Endothelial cell (in vitro differentiated cells): Measurements from ENCODE around the gene ARID1B. TPM values are rescaled to one million over a fixed set of nuclear protein-coding genes. Genes with fewer than 3 reads are reported as not detected.

Experiments
- DNase-seq: peaks from one replicate; pipeline ENCODE4 v3.0.0; 2021; ENCODE audit warnings: low spot score
- H3K27ac Mint-ChIP-seq: one replicate; pipeline ENCODE4 v1.8.0; 2021; ENCODE audit warnings: mixed read lengths, inconsistent platforms; ENCODE audit not compliant: unreplicated experiment
- H3K27me3 Mint-ChIP-seq: one replicate; pipeline ENCODE4 v1.8.0; 2021; ENCODE audit warnings: mild to moderate bottlenecking, moderate library complexity, mixed read lengths, inconsistent platforms; ENCODE audit not compliant: unreplicated experiment
- H3K36me3 Mint-ChIP-seq: one replicate; pipeline ENCODE4 v1.8.0; 2021; ENCODE audit warnings: mild to moderate bottlenecking, low read depth, mixed read lengths, inconsistent platforms; ENCODE audit not compliant: unreplicated experiment
- H3K4me1 Mint-ChIP-seq: one replicate; pipeline ENCODE4 v1.8.0; 2021; ENCODE audit warnings: mild to moderate bottlenecking, mixed read lengths, inconsistent platforms; ENCODE audit not compliant: unreplicated experiment
- H3K4me3 Mint-ChIP-seq: one replicate; pipeline ENCODE4 v1.8.0; 2021; ENCODE audit warnings: mild to moderate bottlenecking, mixed read lengths, inconsistent platforms; ENCODE audit not compliant: unreplicated experiment
- H3K9me3 Mint-ChIP-seq: one replicate; pipeline ENCODE4 v1.8.0; 2021; ENCODE audit warnings: mixed read lengths, inconsistent platforms; ENCODE audit not compliant: unreplicated experiment
- CTCF ChIP-seq: fragments of 200-600 bp; sonication (generic); IDR thresholded peaks from one replicate; pipeline ENCODE4 v1.5.0; 2021; ENCODE audit warnings: antibody characterized with exemption; ENCODE audit not compliant: unreplicated experiment
- total RNA-seq: library from RNA; stranded (reverse); fragmentation: NEBNext Ultra II Directional; extraction: Animal tissue kit (Norgen Biotek cat#: 25700); gene quantifications from one replicate; pipeline ENCODE4 v1.2.1, GENCODE V29; 2021; ENCODE audit not compliant: unreplicated experiment

The ARID1B gene
- total RNA-seq, 1 donor from 2014 or later: 104 TPM

- Mint-ChIP-seq H3K9me3 (no peaks in the 10 kb centered on the region), H3K27me3 (peaks cover 3% of the 10 kb centered on the region), H3K4me3 (no peak overlapping the region), H3K4me1 (peaks cover 7% of the 10 kb centered on the region), H3K36me3 (no peaks in the 10 kb centered on the region), H3K27ac (peak overlapping the region; percentile 14)
- DNase-seq: no peak
- TF ChIP-seq CTCF: no peak
Measured at GRCh38 chr6:156900292-156900691, 123.1 kb downstream of the ARID1B start.

- no peaks in the 10 kb centered on the region for H3K9me3 Mint-ChIP-seq
- H3K27me3 Mint-ChIP-seq: peaks cover 3% of the 10 kb centered on the region
- H3K36me3 Mint-ChIP-seq: no peaks in the 10 kb centered on the region
- TF ChIP-seq CTCF: no peak
- no peak overlapping the region for H3K27ac Mint-ChIP-seq
- peaks cover 10% of the 10 kb centered on the region for H3K4me1 Mint-ChIP-seq
- DNase-seq: no peak
- no peak overlapping the region for H3K4me3 Mint-ChIP-seq
Measured at GRCh38 chr6:156901309-156902019, 124.3 kb downstream of the ARID1B start.

- Mint-ChIP-seq H3K27me3 (peaks cover 3% of the 10 kb centered on the region), H3K4me3 (no peak overlapping the region)
Measured at GRCh38 chr6:156902782-156903181, 125.6 kb downstream of the ARID1B start.

GRCh38 chr6:156904176-156904967 lies 127.2 kb downstream of the ARID1B start:
- H3K36me3 Mint-ChIP-seq: peaks cover 3% of the 10 kb centered on the region
- no peak for DNase-seq

More at GRCh38 chr6:156902782-156903181, 125.6 kb downstream of the ARID1B start:
- no peak for TF ChIP-seq CTCF
- no peak for DNase-seq
- H3K36me3 Mint-ChIP-seq: peaks cover 3% of the 10 kb centered on the region
- H3K4me1 Mint-ChIP-seq: peaks cover 10% of the 10 kb centered on the region
- H3K27ac Mint-ChIP-seq: no peak overlapping the region
- no peaks in the 10 kb centered on the region for H3K9me3 Mint-ChIP-seq

More at GRCh38 chr6:156904176-156904967, 127.2 kb downstream of the ARID1B start:
- Mint-ChIP-seq H3K4me1 (peaks cover 8% of the 10 kb centered on the region), H3K9me3 (no peaks in the 10 kb centered on the region), H3K27me3 (peaks cover 4% of the 10 kb centered on the region), H3K4me3 (no peak overlapping the region), H3K27ac (no peak overlapping the region)
- TF ChIP-seq CTCF: no peak
